Measurements from ENCODE around the gene DPP6.
"Not testable (repeated sequence)": the region's sequence is repeated elsewhere in the genome, so short reads cannot be mapped to it uniquely, and the experiment has no call there.

Gene DPP6

GRCh38 chr7:154151306-154151705, 99.1 kb downstream of the DPP6 start:
- DNase-seq, result not testable (repeated sequence)

- DNase-seq, result not testable (repeated sequence)
Observed at GRCh38 chr7:154155928-154156327, 103.7 kb downstream of the DPP6 start.

GRCh38 chr7:154162921-154163320, 110.7 kb downstream of the DPP6 start:
- not testable (repeated sequence) for DNase-seq

GRCh38 chr7:154163642-154164041, 111.4 kb downstream of the DPP6 start:
- DNase-seq, result not testable (repeated sequence)

GRCh38 chr7:154167051-154167450, 114.9 kb downstream of the DPP6 start:
- no peak for DNase-seq

GRCh38 chr7:154167807-154168206, 115.6 kb downstream of the DPP6 start:
- no peak for DNase-seq

- peak; percentile 45 for DNase-seq
Observed at GRCh38 chr7:154171422-154171821, 119.2 kb downstream of the DPP6 start.

- DNase-seq, result no peak
Observed at GRCh38 chr7:154172236-154172635, 120.0 kb downstream of the DPP6 start.

- DNase-seq, result no peak
Observed at GRCh38 chr7:154177584-154177983, 125.4 kb downstream of the DPP6 start.

GRCh38 chr7:154178895-154179294, 126.7 kb downstream of the DPP6 start:
- DNase-seq, result no peak

GRCh38 chr7:154183482-154183881, 131.3 kb downstream of the DPP6 start:
- DNase-seq, result no peak

GRCh38 chr7:154183946-154184345, 131.7 kb downstream of the DPP6 start:
- no peak for DNase-seq

GRCh38 chr7:154186811-154187210, 134.6 kb downstream of the DPP6 start:
- DNase-seq, result no peak

- DNase-seq, result no peak
Observed at GRCh38 chr7:154188330-154188729, 136.1 kb downstream of the DPP6 start.

GRCh38 chr7:154195266-154195665, 143.1 kb downstream of the DPP6 start:
- DNase-seq, result no peak

GRCh38 chr7:154198481-154198880, 146.3 kb downstream of the DPP6 start:
- DNase-seq, result no peak

GRCh38 chr7:154200241-154200640, 148.0 kb downstream of the DPP6 start:
- no peak for DNase-seq

- no peak for DNase-seq
Observed at GRCh38 chr7:154202002-154202401, 149.8 kb downstream of the DPP6 start.

- no peak for DNase-seq
Observed at GRCh38 chr7:154204046-154204445, 151.8 kb downstream of the DPP6 start.

GRCh38 chr7:154212861-154213260, 160.7 kb downstream of the DPP6 start:
- DNase-seq, result no peak

- no peak for DNase-seq
Observed at GRCh38 chr7:154217688-154218340, 165.6 kb downstream of the DPP6 start.

- DNase-seq, result no peak
Observed at GRCh38 chr7:154231732-154232131, 179.5 kb downstream of the DPP6 start.

- DNase-seq, result no peak
Observed at GRCh38 chr7:154232700-154233099, 180.5 kb downstream of the DPP6 start.

- DNase-seq, result no peak
Observed at GRCh38 chr7:154241988-154242387, 189.8 kb downstream of the DPP6 start.

- no peak for DNase-seq
Observed at GRCh38 chr7:154242709-154243108, 190.5 kb downstream of the DPP6 start.

Measured in NCI-H1436 treated with DMSO at 0.1 percent for 48 hours (cell line).